Thoracic aorta (tissue), 2 donors: Measurements from ENCODE around the gene PPID. TPM values are rescaled to one million over a fixed set of nuclear protein-coding genes. Genes with fewer than 3 reads are reported as not detected.
A peak's percentile ranks its signal among the peaks of the same experiment; 100 is the strongest.

Experiments used
- ATAC-seq: fragments of 150-250 bp; one replicate; pipeline ENCODE4 v1.8.0; 2017; ENCODE audit warnings: low read depth; ENCODE audit not compliant: insufficient number of reproducible peaks, low FRiP score
- DNase-seq: peaks from one replicate; pipeline ENCODE4 v3.0.0-alpha.2; 2020; ENCODE audit warnings: low spot score
- H3K27ac ChIP-seq, 2 donors: fragments of 200-600 bp; sonication (generic); 1 replicate in 1 of 2; 2 replicates in 1 of 2; pipeline ENCODE4 v1.5.1; 2016; ENCODE audit warnings: mild to moderate bottlenecking in 2 of 2, moderate library complexity in 2 of 2
- H3K27me3 ChIP-seq: fragments of 200-600 bp; sonication (generic); replicated peaks from 2 replicates; pipeline ENCODE4 v1.6.0; 2016; ENCODE audit warnings: mild to moderate bottlenecking; ENCODE audit not compliant: insufficient read depth
- H3K36me3 ChIP-seq: fragments of 200-600 bp; sonication (generic); one replicate; pipeline ENCODE4 v1.5.1; 2016
- H3K4me1 ChIP-seq, 2 donors: fragments of 200-600 bp; sonication (generic); 1 replicate in 1 of 2; 2 replicates in 1 of 2; pipeline versions ENCODE4 v1.5.1 to v1.6.0; 2016; ENCODE audit warnings: low read depth in 2 of 2, mild to moderate bottlenecking in 1 of 2; ENCODE audit not compliant: control insufficient read depth in 1 of 2
- H3K4me3 ChIP-seq: fragments of 200-600 bp; sonication (generic); 2 replicates; pipeline ENCODE4 v1.5.1; 2016; ENCODE audit warnings: mild to moderate bottlenecking
- H3K9me3 ChIP-seq: fragments of 200-600 bp; sonication (generic); 2 replicates; pipeline ENCODE4 v1.5.1; 2016
- CTCF ChIP-seq: fragments of 200-600 bp; sonication (generic); IDR thresholded peaks from one replicate; pipeline ENCODE4 v1.5.1; 2019; ENCODE audit warnings: antibody characterized with exemption
- total RNA-seq, 2 donors: library from RNA; depleted of rRNA; stranded (reverse); fragments of >200 nt; gene quantifications; one replicate each; pipeline versions ENCODE4 v1.1.0 to v1.2.3, GENCODE V29; 2016

Gene PPID
- total RNA-seq, 2 donors from 2014 or later, result 8.3 to 12.8 TPM

- DNase-seq (peak; percentile 15), ATAC-seq (peak; percentile 73)
- Histone ChIP-seq H3K4me1 (peaks cover 13 to 50% of the 10 kb centered on the region in 2 donors), H3K27me3 (no peaks in the 10 kb centered on the region), H3K36me3 (no peaks in the 10 kb centered on the region), H3K4me3 (peak within 1 kb of the TSS; percentile 81), H3K27ac (peak within 1 kb of the TSS; percentile 89 to 90), H3K9me3 (no peaks in the 10 kb centered on the region)
- TF ChIP-seq CTCF, result no peak
These were observed 45.5 kb upstream of the PPID start, which contains the start of gene FNIP2 for GRCh38 chr4:158768555-158769174. Gene FNIP2, plus strand, starts transcription at chr4:158769026. Its CDS starts 187 bp downstream, at chr4:158769213.

- Histone ChIP-seq H3K9me3 (no peaks in the 10 kb centered on the region), H3K4me1 (peaks cover 5 to 38% of the 10 kb centered on the region in 2 donors), H3K36me3 (no peaks in the 10 kb centered on the region), H3K4me3 (no peak overlapping the region), H3K27ac (peak overlapping the region; percentile 89 to 90), H3K27me3 (no peaks in the 10 kb centered on the region)
- DNase-seq (no peak), ATAC-seq (no peak)
- no peak for TF ChIP-seq CTCF
These were observed 44.3 kb upstream of the PPID start for GRCh38 chr4:158767451-158767850.

GRCh38 chr4:158766434-158767044 lies 43.3 kb upstream of the PPID start:
- no peaks in the 10 kb centered on the region for H3K27me3 ChIP-seq
- no peak overlapping the region for H3K4me3 ChIP-seq
- H3K27ac ChIP-seq, result peak overlapping the region in 1 of 2 donors; percentile 4
- no peaks in the 10 kb centered on the region for H3K36me3 ChIP-seq
- DNase-seq (no peak), ATAC-seq (no peak)
- peaks cover 3 to 29% of the 10 kb centered on the region in 2 donors for H3K4me1 ChIP-seq
- H3K9me3 ChIP-seq, result no peaks in the 10 kb centered on the region
- no peak for TF ChIP-seq CTCF

GRCh38 chr4:158763462-158763861 lies 40.3 kb upstream of the PPID start:
- H3K4me1 ChIP-seq, result peaks cover 0 to 10% of the 10 kb centered on the region in 2 donors
- no peak for DNase-seq
- H3K36me3 ChIP-seq, result no peaks in the 10 kb centered on the region
- no peaks in the 10 kb centered on the region for H3K27me3 ChIP-seq
- no peak overlapping the region for H3K4me3 ChIP-seq
- H3K9me3 ChIP-seq, result no peaks in the 10 kb centered on the region
- ATAC-seq, result no peak
- no peak overlapping the region for H3K27ac ChIP-seq
- no peak for TF ChIP-seq CTCF

GRCh38 chr4:158762553-158762952 lies 39.4 kb upstream of the PPID start:
- no peak for ATAC-seq

More at GRCh38 chr4:158762553-158762952, 39.4 kb upstream of the PPID start:
- no peaks in the 10 kb centered on the region for H3K36me3 ChIP-seq
- no peak for DNase-seq
- no peaks in the 10 kb centered on the region for H3K9me3 ChIP-seq
- no peak for TF ChIP-seq CTCF
- H3K27ac ChIP-seq, result no peak overlapping the region
- no peaks in the 10 kb centered on the region for H3K27me3 ChIP-seq
- H3K4me1 ChIP-seq, result peaks cover 0 to 1% of the 10 kb centered on the region in 2 donors
- no peak overlapping the region for H3K4me3 ChIP-seq
